Measurements from ENCODE around the gene GON7.
A peak's percentile ranks its signal among the peaks of the same experiment; 100 is the strongest.
"Not testable (repeated sequence)": the region's sequence is repeated elsewhere in the genome, so short reads cannot be mapped to it uniquely, and the experiment has no call there.

GON7 gene

GRCh38 chr14:93195316-93195999 lies 11.4 kb downstream of the GON7 start:
- no peak for DNase-seq

DNA sequence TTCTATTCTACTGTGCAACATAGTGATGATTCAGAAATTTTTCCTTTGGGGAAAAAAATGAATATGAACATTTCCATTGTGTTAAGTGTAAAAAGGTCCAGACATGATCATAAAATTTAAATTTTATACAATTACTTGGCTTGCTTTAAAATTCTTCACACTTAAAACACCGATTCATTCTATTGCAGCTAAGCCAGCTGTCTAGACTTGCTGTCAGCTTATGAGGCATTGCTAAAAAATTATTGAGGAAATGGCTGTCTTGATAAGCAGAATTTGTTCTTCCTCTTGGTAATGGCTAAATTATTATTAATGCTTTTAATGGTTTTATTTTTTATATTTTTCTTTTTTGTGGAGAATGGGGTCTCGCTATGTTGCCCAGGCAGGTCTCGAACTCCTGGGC lies 19.9 kb downstream of the GON7 start:
- DNase-seq = no peak

DNA sequence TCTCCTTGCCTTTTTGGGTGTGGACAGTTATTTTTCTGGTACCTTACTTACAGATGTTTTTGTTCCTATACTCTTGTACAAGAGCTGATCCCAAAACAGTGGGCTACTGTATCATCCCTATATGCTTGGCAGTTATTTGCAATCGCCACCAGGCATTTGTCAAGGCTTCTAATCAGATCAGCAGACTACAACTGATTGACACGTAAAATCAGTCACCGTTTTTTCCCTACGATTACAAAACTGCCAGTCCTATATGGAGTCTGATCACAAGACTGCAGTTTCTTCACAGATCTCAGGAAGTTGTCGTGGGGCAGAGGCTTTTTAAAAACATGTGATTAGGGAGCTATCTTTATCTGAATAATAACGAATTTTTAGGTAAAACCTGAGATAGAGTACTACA lies 20.4 kb downstream of the GON7 start:
- DNase-seq = no peak

GRCh38 chr14:93185349-93185720 lies 21.5 kb downstream of the GON7 start:
- DNase-seq = no peak

DNA sequence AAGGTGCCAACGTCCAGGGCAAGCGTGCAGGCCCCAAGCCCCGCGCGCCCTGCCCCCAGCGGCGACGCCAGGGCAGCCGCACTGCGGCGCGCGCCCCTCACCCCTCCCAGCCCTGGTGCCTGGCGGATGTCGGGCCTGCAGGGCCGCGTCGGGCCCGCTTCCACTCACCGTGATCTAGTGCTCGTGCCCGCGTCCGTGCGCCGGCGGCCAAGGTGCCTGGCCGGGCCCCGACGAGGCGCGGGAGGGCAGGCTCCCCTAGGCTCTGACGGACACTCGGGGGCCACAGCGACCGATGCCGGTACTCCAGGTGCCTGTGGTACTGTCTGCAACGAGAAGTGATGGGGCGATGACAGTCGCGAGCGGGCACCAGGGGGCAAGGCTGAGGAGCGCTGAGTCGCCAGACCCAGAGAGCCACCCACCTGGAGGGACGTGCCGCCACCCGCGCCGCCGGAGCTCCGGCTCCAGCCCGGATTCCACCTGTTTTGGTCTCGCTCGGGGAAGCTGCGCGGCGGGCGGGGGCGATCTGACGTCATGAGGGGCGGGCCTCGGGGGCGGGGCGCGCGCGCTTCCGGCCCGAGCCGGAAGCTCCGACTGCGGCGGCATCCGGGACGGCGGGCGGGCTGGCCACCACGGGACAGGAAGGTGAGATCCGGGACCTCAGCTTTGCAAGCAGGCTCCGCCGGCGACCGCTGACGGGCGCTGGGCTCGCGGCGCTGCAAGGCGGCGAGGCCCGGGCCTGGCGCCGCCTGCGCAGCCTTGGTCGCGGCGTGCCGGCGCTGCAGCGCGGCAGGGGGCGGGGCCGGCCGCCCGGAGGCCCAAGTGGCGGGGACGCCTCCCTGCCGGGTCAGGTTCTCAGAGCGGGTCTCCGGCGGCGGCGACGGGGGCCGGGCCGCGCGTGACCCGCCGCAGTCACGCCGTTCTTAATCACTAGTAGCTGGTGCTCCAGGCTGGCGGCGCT lies 22.2 kb downstream of the GON7 start, which contains the start of the genes LYSET and MOAP1:
Gene LYSET, plus strand, starts transcription at position 927 of the 958 bp plus-strand sequence. CDS start 89 bp downstream, outside the sequence.
Gene MOAP1, minus strand, starts transcription at position 507 of the 958 bp plus-strand sequence. CDS start 655 bp downstream, outside the sequence.
- peak; percentile 95 for DNase-seq

DNA sequence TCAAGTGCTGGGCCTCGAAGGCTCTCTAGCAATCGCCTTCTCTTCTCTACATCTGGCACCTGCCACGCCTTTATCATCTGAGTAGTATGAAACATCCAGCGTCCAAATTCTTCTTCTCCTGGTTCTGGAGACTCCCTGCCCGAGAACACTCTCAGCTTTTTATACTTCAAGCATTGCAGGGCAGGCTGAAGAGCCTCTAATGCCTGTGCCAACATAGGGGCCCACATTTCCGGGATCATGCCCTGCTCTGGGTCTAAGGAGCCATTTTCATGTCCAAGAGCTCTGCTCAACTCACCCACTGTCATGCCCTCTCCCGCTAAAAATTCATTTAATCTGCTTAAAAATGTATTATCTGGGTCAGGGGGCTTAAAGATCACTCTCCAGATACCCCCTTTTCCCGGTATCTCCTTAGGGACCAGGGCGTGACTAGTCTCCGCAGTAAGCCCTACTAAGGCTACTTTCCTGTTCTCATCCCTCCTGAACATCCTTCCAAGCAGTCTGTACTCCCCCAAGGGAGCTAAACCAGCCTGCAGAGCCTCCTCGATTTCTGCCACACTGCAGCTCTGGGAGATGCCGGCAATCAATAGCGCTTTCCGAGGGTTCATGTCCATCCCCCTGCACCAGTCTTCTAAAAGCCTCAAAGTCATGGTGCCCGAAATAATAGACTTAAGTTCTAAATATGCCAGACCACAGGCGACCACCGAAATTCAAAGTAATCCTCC lies 23.1 kb downstream of the GON7 start:
- no peak for DNase-seq

DNA sequence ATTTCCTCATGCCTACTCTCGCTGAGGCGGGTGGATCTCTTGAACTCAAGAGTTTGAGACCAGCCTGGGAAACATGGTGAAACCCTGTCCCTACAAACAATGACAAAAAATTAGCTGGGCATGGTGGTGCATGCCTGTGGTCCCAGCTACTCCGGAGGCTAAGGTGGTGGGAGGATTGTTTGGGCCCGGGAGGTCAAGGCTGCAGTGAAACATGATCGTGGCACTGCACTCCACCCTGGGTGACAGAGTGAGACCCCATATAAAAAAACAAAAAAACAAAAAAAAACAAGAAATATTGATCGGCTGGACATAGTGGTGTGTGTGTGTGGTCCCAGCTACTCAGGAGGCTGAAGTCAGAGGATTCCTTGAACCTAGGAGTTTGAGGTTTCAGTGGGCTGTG lies 31.4 kb downstream of the GON7 start:
- no peak for DNase-seq

DNA sequence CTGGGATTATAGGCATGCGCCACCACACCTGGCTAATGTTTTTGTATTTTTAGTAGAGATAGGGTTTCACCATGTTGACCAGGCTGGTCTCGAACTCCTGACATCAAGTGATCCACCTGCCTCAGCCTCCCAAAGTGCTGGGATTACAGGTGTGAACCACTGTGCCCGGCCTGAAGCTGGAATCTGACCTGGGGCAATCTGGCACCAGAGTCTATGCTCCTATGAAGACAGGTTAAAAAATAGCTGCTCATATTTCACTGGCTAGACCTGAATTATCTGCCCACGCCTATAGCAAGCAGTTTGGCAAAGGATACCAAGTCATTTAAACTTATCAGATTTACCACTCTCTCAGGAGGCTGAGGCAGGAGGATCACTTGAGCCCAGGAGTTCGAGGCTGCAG lies 32.1 kb downstream of the GON7 start:
- DNase-seq = not testable (repeated sequence)

DNA sequence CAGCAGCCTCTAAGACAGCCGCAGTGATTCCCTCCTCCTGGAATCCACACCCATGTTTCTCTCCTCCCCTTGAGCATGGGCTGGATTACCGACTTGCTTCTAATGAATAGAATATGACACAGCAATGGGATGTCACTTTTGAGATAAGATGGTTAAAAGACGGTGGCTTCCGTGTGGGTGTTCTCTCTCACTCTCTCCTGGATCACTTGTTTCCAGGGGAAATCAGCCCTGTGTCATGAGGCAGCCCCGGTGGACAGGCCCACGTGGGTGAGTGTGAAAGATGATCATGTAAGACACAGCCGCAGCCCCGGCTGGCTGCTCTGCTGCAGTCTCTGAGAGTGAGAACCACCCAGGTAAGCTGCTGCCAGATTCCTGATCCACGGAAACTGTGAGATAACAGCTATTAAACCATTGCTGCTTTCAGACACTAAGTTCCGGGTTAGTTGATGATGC lies 32.9 kb downstream of the GON7 start:
- no peak for DNase-seq

- no peak for DNase-seq
Measured at GRCh38 chr14:93171376-93171775, 35.5 kb downstream of the GON7 start.

GRCh38 chr14:93170141-93170540 lies 36.7 kb downstream of the GON7 start:
- DNase-seq = not testable (repeated sequence)

DNA sequence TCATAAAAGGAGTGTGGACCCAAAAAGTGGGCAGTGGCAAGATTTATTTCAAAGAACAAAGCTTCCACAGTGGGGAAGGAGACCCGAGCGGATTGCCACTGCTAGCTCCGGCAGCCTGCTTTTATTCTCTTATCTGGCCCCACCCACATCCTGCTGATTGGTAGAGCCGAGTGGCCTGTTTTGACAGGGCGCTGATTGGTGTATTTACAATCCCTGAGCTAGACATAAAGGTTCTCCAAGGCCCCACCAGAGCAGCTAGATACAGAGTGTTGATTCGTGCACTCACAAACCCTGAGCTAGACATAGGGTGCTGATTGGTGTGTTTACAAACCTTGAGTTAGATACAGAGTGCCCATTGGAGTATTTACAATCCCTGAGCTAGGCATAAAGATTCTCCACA lies 37.2 kb downstream of the GON7 start:
- not testable (repeated sequence) for DNase-seq

- not testable (repeated sequence) for DNase-seq
Measured at GRCh38 chr14:93168610-93169009, 38.3 kb downstream of the GON7 start.

GRCh38 chr14:93165271-93166265 lies 41.3 kb downstream of the GON7 start:
- not testable (repeated sequence) for DNase-seq

DNA sequence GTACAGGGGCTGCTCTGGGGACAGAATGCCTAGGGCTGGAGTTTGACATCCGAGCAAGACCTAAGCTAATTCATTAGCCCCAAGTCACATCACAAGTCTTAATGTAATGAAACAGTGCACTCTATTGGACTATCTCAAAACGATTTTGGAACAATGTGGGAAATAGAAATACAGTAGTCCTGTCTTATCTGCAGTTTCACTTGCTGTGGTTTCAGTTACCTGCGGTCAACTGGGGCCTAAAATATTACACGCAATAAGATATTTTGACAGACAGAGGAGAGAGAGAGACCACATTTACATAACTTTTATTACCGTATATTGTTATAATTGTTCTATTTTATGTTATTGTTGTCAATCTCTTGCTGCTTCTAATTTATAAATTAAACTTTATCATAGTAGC lies 43.3 kb downstream of the GON7 start:
- DNase-seq = no peak

DNA sequence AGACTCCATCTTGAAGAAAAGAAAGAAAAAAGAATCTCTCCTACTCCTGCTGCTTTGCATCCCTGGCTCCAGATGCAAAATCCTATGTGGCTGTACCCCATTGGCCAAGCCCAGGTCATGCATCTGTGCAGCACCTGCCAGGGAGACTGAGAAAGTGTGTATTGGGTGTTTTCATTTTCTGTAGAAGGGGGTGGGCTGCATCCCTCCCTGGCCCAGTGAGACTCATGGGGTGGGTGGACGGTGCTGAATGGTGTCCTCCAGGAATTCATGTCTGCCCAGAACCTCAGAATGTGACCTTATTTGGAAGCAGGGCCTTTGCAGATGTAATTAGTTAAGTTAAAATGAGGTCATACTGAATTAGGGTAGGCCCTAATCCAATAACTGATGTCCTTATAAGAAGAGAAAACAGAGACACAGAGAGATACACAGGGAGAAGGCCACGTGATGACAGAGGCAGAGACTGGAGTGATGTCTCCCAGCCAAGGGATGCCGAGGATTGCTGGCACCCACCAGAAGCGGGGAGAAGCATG lies 45.4 kb downstream of the GON7 start:
- DNase-seq = no peak

GRCh38 chr14:93160353-93160801 lies 46.5 kb downstream of the GON7 start:
- DNase-seq = no peak

- DNase-seq = not testable (repeated sequence)
Measured at GRCh38 chr14:93159625-93160352, 47.1 kb downstream of the GON7 start.

DNA sequence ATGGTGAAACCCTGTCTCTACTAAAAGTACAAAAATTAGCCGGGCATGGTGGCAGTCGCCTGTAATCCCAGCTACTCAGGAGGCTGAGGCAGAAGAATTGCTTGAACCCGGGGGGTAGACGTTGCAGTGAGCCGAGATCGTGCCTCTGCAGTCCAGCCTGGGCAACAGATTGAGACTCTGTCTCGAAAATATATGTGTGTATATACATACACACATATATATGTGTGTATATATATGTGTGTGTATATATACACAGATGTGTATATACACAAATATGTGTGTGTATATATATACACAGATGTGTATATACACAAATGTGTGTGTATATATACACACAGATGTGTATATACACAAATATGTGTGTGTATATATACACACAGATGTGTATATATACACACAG lies 48.5 kb downstream of the GON7 start:
- DNase-seq = not testable (repeated sequence)

DNA sequence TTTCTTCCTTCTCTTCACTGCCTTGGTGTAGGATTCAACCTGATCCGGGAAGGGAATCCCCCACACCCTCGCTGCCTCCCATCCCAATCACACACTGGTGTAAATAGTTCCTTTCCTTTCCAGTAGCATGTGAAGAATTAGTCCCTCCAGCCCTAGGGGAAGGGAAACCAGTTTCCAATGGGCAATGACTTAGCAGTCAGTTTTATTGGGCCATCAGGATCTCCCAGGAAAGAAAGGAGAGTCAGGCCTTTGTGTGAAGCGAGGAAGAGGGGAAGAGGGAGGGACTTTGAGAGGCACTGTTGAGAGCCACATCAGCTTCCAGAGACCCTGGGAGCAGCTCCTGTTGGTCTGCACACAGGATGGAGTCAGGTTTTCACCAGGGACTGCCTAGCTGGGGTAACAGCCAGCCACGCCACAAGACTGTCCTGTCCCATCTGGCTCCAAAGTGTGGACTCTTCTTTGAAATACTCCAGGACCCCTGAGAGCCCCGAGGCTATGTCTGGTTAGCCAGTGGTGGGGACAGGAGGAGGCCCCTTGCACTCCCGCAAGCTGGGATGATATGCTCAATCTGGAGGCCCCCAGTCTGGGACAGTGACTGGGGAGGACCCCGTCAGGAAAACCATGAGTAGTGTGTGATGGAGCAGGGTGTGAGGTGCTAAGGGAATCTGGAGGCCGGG lies 50.0 kb downstream of the GON7 start:
- DNase-seq = no peak
